HepG2 (cell line): ENCODE results near the gene CDC34. TPM values are rescaled to one million over a fixed set of nuclear protein-coding genes. Genes with fewer than 3 reads are reported as not detected.

Source experiments
- AGO1 ChIP-seq: fragments of 200-400 bp; formaldehyde crosslinking; IDR thresholded peaks from 2 replicates; pipeline ENCODE4 v1.6.1; 2017; ENCODE audit warnings: mild to moderate bottlenecking, low read depth, low read length, moderate library complexity; ENCODE audit not compliant: poor library complexity, severe bottlenecking
- ARHGAP35 ChIP-seq: sonication (generic); formaldehyde crosslinking; IDR thresholded peaks from 2 replicates; pipeline ENCODE4 v1.9.0; 2022; ENCODE audit warnings: mild to moderate bottlenecking, inconsistent platforms, moderate library complexity, missing genetic modification reagents, borderline replicate concordance
- BCL6 ChIP-seq: IDR thresholded peaks from 2 replicates; pipeline ENCODE4 v1.6.1; 2016; ENCODE audit warnings: missing genetic modification reagents, missing compliant biosample characterization
- CBX2 ChIP-seq, 2 experiments: fragments of 200-600 bp in 1 of 2; sonication (generic); formaldehyde crosslinking in 1 of 2; IDR thresholded peaks; 2 replicates each; pipeline versions ENCODE4 v1.7.0 to v1.8.1; 2018 to 2022; ENCODE audit warnings: low read depth in 2 of 2, low read length in 1 of 2, mild to moderate bottlenecking in 1 of 2, missing genetic modification reagents in 1 of 2
- CEBPG ChIP-seq: IDR thresholded peaks from 2 replicates; pipeline ENCODE4 v1.6.1; 2016
- DZIP1 ChIP-seq: sonication (generic); formaldehyde crosslinking; IDR thresholded peaks from 2 replicates; pipeline ENCODE4 v1.5.0; 2020; ENCODE audit warnings: mild to moderate bottlenecking, missing genetic modification reagents
- E2F2 ChIP-seq: sonication (generic); formaldehyde crosslinking; IDR thresholded peaks from 2 replicates; pipeline ENCODE4 v1.4.0; 2020; ENCODE audit warnings: missing genetic modification reagents, borderline replicate concordance
- FUBP1 ChIP-seq: sonication (generic); formaldehyde crosslinking; IDR thresholded peaks from 2 replicates; pipeline ENCODE4 v1.5.1; 2020; ENCODE audit warnings: missing genetic modification reagents, mild to moderate bottlenecking, borderline replicate concordance
- HDAC2 ChIP-seq: sonication (generic); formaldehyde crosslinking; IDR thresholded peaks from 2 replicates; pipeline ENCODE4 v1.4.0; 2020; ENCODE audit warnings: missing genetic modification reagents
- HMGA1 ChIP-seq: sonication (generic); formaldehyde crosslinking; conservative IDR thresholded peaks from 2 replicates; pipeline ENCODE4 v1.4.0; 2020; ENCODE audit warnings: missing genetic modification reagents
- IKZF4 ChIP-seq: sonication (generic); formaldehyde crosslinking; IDR thresholded peaks from 2 replicates; pipeline ENCODE4 v1.5.1; 2020; ENCODE audit warnings: borderline replicate concordance, mild to moderate bottlenecking, low read depth, missing genetic modification reagents; ENCODE audit errors: not compliant biosample characterization
- KDM5B ChIP-seq: sonication (generic); formaldehyde crosslinking; IDR thresholded peaks from 2 replicates; pipeline ENCODE4 v1.4.0; 2020; ENCODE audit warnings: missing genetic modification reagents, mild to moderate bottlenecking, borderline replicate concordance
- KDM6A ChIP-seq: IDR thresholded peaks from 2 replicates; pipeline ENCODE4 v1.6.1; 2016; ENCODE audit warnings: low read depth
- POLR2G ChIP-seq: fragments of 200-400 bp; formaldehyde crosslinking; IDR thresholded peaks from 2 replicates; pipeline ENCODE4 v1.6.1; 2018; ENCODE audit warnings: mild to moderate bottlenecking, low read depth, low read length, moderate library complexity
- RCOR2 ChIP-seq: IDR thresholded peaks from 2 replicates; pipeline ENCODE4 v1.6.1; 2016; ENCODE audit warnings: missing biosample characterization, missing genetic modification reagents
- SIN3B ChIP-seq: fragments of 150-350 bp; IDR thresholded peaks from 2 replicates; pipeline ENCODE4 v1.6.1; 2014; ENCODE audit warnings: low read length
- SP140L ChIP-seq: sonication (generic); formaldehyde crosslinking; IDR thresholded peaks from 2 replicates; pipeline ENCODE4 v1.4.0; 2020; ENCODE audit warnings: missing genetic modification reagents, borderline replicate concordance
- THAP9 ChIP-seq: sonication (generic); formaldehyde crosslinking; IDR thresholded peaks from 2 replicates; pipeline ENCODE4; 2020; ENCODE audit warnings: missing genetic modification reagents, mild to moderate bottlenecking, borderline replicate concordance
- ZBTB42 ChIP-seq: sonication (generic); formaldehyde crosslinking; IDR thresholded peaks from 2 replicates; pipeline ENCODE4 v1.5.0; 2020; ENCODE audit warnings: mild to moderate bottlenecking, missing genetic modification reagents
- ZNF644 ChIP-seq: IDR thresholded peaks from 2 replicates; pipeline ENCODE4 v1.6.1; 2016; ENCODE audit warnings: low read depth
- polyA plus RNA-seq, 8 experiments: library from polyadenylated mRNA; depleted of rRNA in 3 of 8; stranded (reverse) in 7 of 8; unstranded in 1 of 8; fragments of >200 nt; fragmentation: Illumina TruSeq in 4 of 8; extraction: Trizol in 4 of 8; gene quantifications; 2 replicates each; pipeline versions ENCODE4 v1.2.1 to v1.2.3, GENCODE V29; 2011 to 2016; ENCODE audit warnings: low read depth in 4 of 8, missing spikeins in 1 of 8, mixed read lengths in 1 of 8; ENCODE audit not compliant: insufficient read depth in 1 of 8
- total RNA-seq, 5 experiments: library from RNA; depleted of rRNA; stranded (reverse); fragments of >200 nt; fragmentation: Illumina TruSeq; extraction: Trizol; gene quantifications; 2 replicates each; pipeline ENCODE4 v1.2.3, GENCODE V29; 2016; ENCODE audit warnings: low read depth in 1 of 5

CDC34 gene
- total and polyA plus RNA-seq, 2 of the 13 experiments (the other 11 are each of a cell fraction or from before 2014, with no cell fraction given), result 138 to 150 TPM

- no peak for TF ChIP-seq DZIP1 (CRISPR knock-in tag)
- TF ChIP-seq SIN3B, result no peak
- TF ChIP-seq KDM6A (CRISPR knock-in tag), result no peak
- TF ChIP-seq ARHGAP35 (CRISPR knock-in tag), result no peak
- no peak for TF ChIP-seq CBX2 (IDR thresholded peaks at IDR 0.05; ENCODE audit: low read depth, low read length)
- TF ChIP-seq CBX2 (CRISPR knock-in tag; IDR thresholded peaks at IDR 0.05; ENCODE audit: low read depth), result no peak
- TF ChIP-seq HDAC2 (CRISPR knock-in tag), result peak; percentile 47
- peak; percentile 82 for TF ChIP-seq POLR2G
- TF ChIP-seq ZNF644 (CRISPR knock-in tag), result no peak
- no peak for TF ChIP-seq FUBP1
- 0 out of 2 replicates have a peak, but pooled peaks have one; percentile 47 for TF ChIP-seq RCOR2
- TF ChIP-seq E2F2 (CRISPR knock-in tag), result no peak; the same call in 1 of the 2 replicates
- TF ChIP-seq BCL6 (CRISPR knock-in tag), result peak; percentile 48; the same call in 1 of the 2 replicates
- TF ChIP-seq IKZF4, result no peak
- no peak for TF ChIP-seq AGO1
- TF ChIP-seq KDM5B (CRISPR knock-in tag), result no peak; the same call in 1 of the 2 replicates
- TF ChIP-seq CEBPG, result no peak
- no peak for TF ChIP-seq THAP9
- TF ChIP-seq SP140L (CRISPR knock-in tag), result no peak
- no peak for TF ChIP-seq ZBTB42
- no peak for TF ChIP-seq HMGA1 (CRISPR knock-in tag)
Measured at GRCh38 chr19:506404-507285, 24.9 kb upstream of the CDC34 start (continued).
